Heart right ventricle (tissue), 16 donors: ENCODE results near the gene REEP6. TPM values are rescaled to one million over a fixed set of nuclear protein-coding genes. Genes with fewer than 3 reads are reported as not detected.

Experiments used
- ATAC-seq, 8 donors: fragments of 200-7000 bp; cut with Tn5 transposase; one replicate each; pipeline ENCODE4 v1.9.1; 2020; ENCODE audit warnings: mild to moderate bottlenecking in 8 of 8, moderate library complexity in 8 of 8, moderate number of reproducible peaks in 1 of 8
- DNase-seq, 2 donors: peaks; one replicate each; pipeline ENCODE4 v3.0.0-alpha.2; 2020
- H3K27ac ChIP-seq, 10 donors: fragments of 200-600 bp; sonication (generic) in 2 of 10; one replicate each; pipeline versions ENCODE4 v1.5.0 to v1.8.0; 2020 to 2022; ENCODE audit warnings: mild to moderate bottlenecking in 3 of 10
- H3K27me3 ChIP-seq, 7 donors: fragments of 200-600 bp; one replicate each; pipeline ENCODE4 v1.8.0; 2021 to 2022; ENCODE audit warnings: mild to moderate bottlenecking in 2 of 7
- H3K36me3 ChIP-seq, 9 donors: fragments of 200-600 bp; sonication (generic) in 1 of 9; one replicate each; pipeline versions ENCODE4 v1.5.0 to v1.8.0; 2020 to 2022; ENCODE audit warnings: mild to moderate bottlenecking in 2 of 9
- H3K4me1 ChIP-seq, 9 donors: fragments of 200-600 bp; sonication (generic) in 1 of 9; one replicate each; pipeline versions ENCODE4 v1.5.0 to v1.8.0; 2020 to 2022; ENCODE audit warnings: mild to moderate bottlenecking in 4 of 9
- H3K4me3 ChIP-seq, 10 donors: fragments of 200-600 bp; sonication (generic) in 2 of 10; one replicate each; pipeline versions ENCODE4 v1.5.0 to v1.8.0; 2020 to 2022; ENCODE audit warnings: mild to moderate bottlenecking in 7 of 10, moderate library complexity in 2 of 10
- H3K9me3 ChIP-seq, 11 donors: fragments of 200-600 bp in 10 of 11; sonication (generic) in 2 of 11; one replicate each; pipeline versions ENCODE4 v1.5.0 to v1.8.0; 2013 to 2022; ENCODE audit warnings: mild to moderate bottlenecking in 2 of 11, control low read depth in 1 of 11, moderate library complexity in 1 of 11
- CTCF ChIP-seq, 9 donors: fragments of 200-600 bp; sonication (generic) in 2 of 9; IDR thresholded peaks; one replicate each; pipeline versions ENCODE4 v1.5.0 to v1.8.0; 2021 to 2022; ENCODE audit warnings: antibody characterized with exemption in 9 of 9, mild to moderate bottlenecking in 5 of 9, moderate library complexity in 1 of 9
- WGBS, 2 donors: extraction: QIAGEN DNeasy Blood & Tissue Kit; methylation state at CpG; one replicate each; pipeline ENCODE4 v1.1.7; 2013; ENCODE audit warnings: inconsistent platforms in 1 of 2; 5-methylcytosine and 5-hydroxymethylcytosine counted together
- intact Hi-C, 10 donors: fragments of 100-400 bp; cut with DNase I; formaldehyde crosslinking; loops; one replicate each; pipeline versions ENCODE4 v1.11.1 to v1.14.2; 2022
- polyA plus RNA-seq, 2 donors: library from polyadenylated mRNA; stranded (reverse); fragments of 200-250 nt; gene quantifications; one replicate each; pipeline ENCODE4 v1.2.3, GENCODE V29; 2013
- total RNA-seq, 10 donors: library from RNA; stranded (reverse); fragmentation: NEBNext Ultra II Directional in 3 of 10; extraction: Animal tissue kit (Norgen Biotek cat#: 25700) in 3 of 10; gene quantifications; one replicate each; pipeline versions ENCODE4 v1.2.1 to v1.2.4, GENCODE V29; 2021 to 2023
- donor health status: Arrhythmogenic right ventricular cardiomyopathy.
- donor health status: ischemic (EF 13 %, LVEDD 7.1; RV severe dilation, severe dysfunction).
- donor health status: healthy with polysubstance abuse.
- donor health status: DM: no; HTN: yes; CAD: no.
- donor health status: DM: no; HTN: no; CAD: no.
- donor health status: ischemic (EF 25% LVEDD 6.9; RV normal size, moderate dysfunction).
- donor health status: ischemic (EF 25% LVEDD 5.7; RV mildly dilated, moderate dysfunction).
- donor health status: healthy.
- donor health status: DM: yes; HTN: yes; CAD: no.
- donor health status: Ischemic cardiomyopathy.
- donor health status: ischemic (EF 35%, LVEDD 5.7; RV mildly dilated, moderate dysfunction).
- donor health status: nonischemic (EF 11% LVEDD 7.7; RV severe dilation, severe dysfunction).
- donor health status: DM: yes; HTN: yes; CAD: no.
- donor health status: PGD.
- donor health status: ischemic (EF 29% LVEDD 5.4; RV normal size, mild dysfunction).
- donor health status: nonischemic (EF 23%, LVEDD 6.1; RV moderate dilation, normal function).

Gene REEP6
- total and polyA plus RNA-seq, 12 donors: 1.8 to 5.0 (median 3.8) TPM

GRCh38 chr19:1483131-1483978 lies 7.6 kb upstream of the REEP6 start:
- Histone ChIP-seq H3K4me3 (no peak overlapping the region), H3K9me3 (no peaks in the 10 kb centered on the region), H3K27me3 (no peaks in the 10 kb centered on the region), H3K27ac (no peak overlapping the region), H3K36me3 (no peaks in the 10 kb centered on the region), H3K4me1 (peaks cover 0 to 14% (median 8%) of the 10 kb centered on the region in 9 donors)
- ATAC-seq: no peak
- WGBS, 2 donors: 89 to 91% methylated on average over 54 to 77 of the region's 77 CpGs
- intact Hi-C loops: no loop called here
- TF ChIP-seq CTCF (IDR thresholded peaks at IDR 0.05): no peak
- no peak for DNase-seq

- intact Hi-C loops: no loop called here
- H3K9me3 ChIP-seq: no peaks in the 10 kb centered on the region
- H3K4me1 ChIP-seq: peaks cover 0 to 9% (median 6%) of the 10 kb centered on the region in 9 donors
- ATAC-seq: no peak
- 91 to 92% methylated on average over 23 of the region's 23 CpGs for WGBS, 2 donors
- no peak overlapping the region for H3K27ac ChIP-seq
- DNase-seq: no peak
- no peaks in the 10 kb centered on the region for H3K27me3 ChIP-seq
- no peak overlapping the region for H3K4me3 ChIP-seq
- no peak for TF ChIP-seq CTCF (IDR thresholded peaks at IDR 0.05)
- H3K36me3 ChIP-seq: no peaks in the 10 kb centered on the region
Observed at GRCh38 chr19:1483979-1484428, 7.0 kb upstream of the REEP6 start.

- H3K9me3 ChIP-seq: no peaks in the 10 kb centered on the region
- peaks cover 0 to 9% (median 2%) of the 10 kb centered on the region in 7 donors for H3K27me3 ChIP-seq
- no peaks in the 10 kb centered on the region for H3K36me3 ChIP-seq
- intact Hi-C loops: no loop called here
- H3K27ac ChIP-seq: no peak overlapping the region
- WGBS, 2 donors: 92 to 93% methylated on average over 52 to 56 of the region's 56 CpGs
- peaks cover 3 to 19% (median 14%) of the 10 kb centered on the region in 9 donors for H3K4me1 ChIP-seq
- TF ChIP-seq CTCF (IDR thresholded peaks at IDR 0.05): no peak
- no peak overlapping the region for H3K4me3 ChIP-seq
- no peak for DNase-seq
- ATAC-seq: no peak
Observed at GRCh38 chr19:1486720-1487575, 4.0 kb upstream of the REEP6 start.

- Histone ChIP-seq H3K27me3 (peaks cover 0 to 17% (median 5%) of the 10 kb centered on the region in 7 donors), H3K27ac (no peak overlapping the region), H3K36me3 (no peaks in the 10 kb centered on the region), H3K4me1 (peaks cover 3 to 24% (median 14%) of the 10 kb centered on the region in 9 donors), H3K9me3 (no peaks in the 10 kb centered on the region), H3K4me3 (no peak overlapping the region)
- DNase-seq (no peak), ATAC-seq (no peak)
- intact Hi-C loops: no loop called here
- TF ChIP-seq CTCF (IDR thresholded peaks at IDR 0.05): no peak
- 92 to 93% methylated on average over 35 to 40 of the region's 40 CpGs for WGBS, 2 donors
Observed at GRCh38 chr19:1487576-1488281, 3.3 kb upstream of the REEP6 start.
